Endothelial cell of umbilical vein (primary cell): ENCODE measurements around the gene CCDC157. TPM values are rescaled to one million over a fixed set of nuclear protein-coding genes. Genes with fewer than 3 reads are reported as not detected.

ENCODE experiments used
- BruUV-seq: library from RNA; stranded (reverse); fragments of 400-500 nt; replicated peaks from 2 replicates; lab custom pipeline; 2021; lab: Mats Ljungman, UMichigan
- CTCF ChIA-PET: fragments of 300-600, 350-600 bp; sonication (Branson Sonifier 250); formaldehyde crosslinking; loops from one replicate; lab custom pipeline; 2021; ENCODE audit warnings: antibody characterized with exemption, inconsistent platforms; lab: Charles Lee
- POLR2A ChIA-PET: fragments of 300-600, 350-600 bp; sonication (Branson Sonifier 250); formaldehyde crosslinking; loops from one replicate; lab custom pipeline; 2021; ENCODE audit warnings: antibody characterized with exemption, inconsistent platforms; lab: Charles Lee
- DNase-seq: peaks from one replicate; pipeline ENCODE4 v3.0.0-alpha.2; 2011; ENCODE audit warnings: low read depth, low spot score
- FAIRE-seq: peaks from 2 replicates; lab custom pipeline; 2011; peaks lifted over from hg19 to GRCh38; lab: Jason Lieb, UNC
- H2AFZ ChIP-seq: 2 replicates; pipeline ENCODE4 v1.6.0; 2012; ENCODE audit warnings: low read depth, low read length, control low read depth, inconsistent platforms
- H3K27ac ChIP-seq: 2 replicates; pipeline ENCODE4 v1.5.1; 2011; ENCODE audit warnings: low read depth, mild to moderate bottlenecking, control low read depth, low read length, moderate library complexity; ENCODE audit not compliant: insufficient read depth
- H3K27me3 ChIP-seq, 2 experiments: 2 replicates each; pipeline versions ENCODE4 v1.6.0 to v1.6.1; 2011; ENCODE audit warnings: low read length in 2 of 2, mixed read lengths in 1 of 2; ENCODE audit not compliant: control insufficient read depth in 2 of 2, insufficient read depth in 2 of 2
- H3K36me3 ChIP-seq, 2 experiments: 2 replicates in 1 of 2; 3 replicates in 1 of 2; pipeline ENCODE4 v1.5.1; 2011; ENCODE audit warnings: low read length in 2 of 2, mild to moderate bottlenecking in 1 of 2, moderate library complexity in 1 of 2; ENCODE audit not compliant: control insufficient read depth in 2 of 2, insufficient read depth in 2 of 2; ENCODE audit errors: extremely low read depth in 1 of 2
- H3K4me1 ChIP-seq: 3 replicates; pipeline ENCODE4 v1.5.1; 2011; ENCODE audit warnings: mild to moderate bottlenecking, low read length; ENCODE audit not compliant: control insufficient read depth, insufficient read depth; ENCODE audit errors: extremely low read depth
- H3K4me2 ChIP-seq: 2 replicates; pipeline ENCODE4 v1.6.1; 2011; ENCODE audit warnings: low read length, control low read depth, mixed read lengths; ENCODE audit not compliant: insufficient read depth
- H3K4me3 ChIP-seq, 3 experiments: fragments of 200-600 bp in 1 of 3; sonication (generic), shearing (Covaris generic) in 1 of 3; replicated peaks in 1 of 3; 2 replicates each; pipeline ENCODE4 v1.5.1; 2011 to 2016; ENCODE audit warnings: control low read depth in 3 of 3, low read length in 3 of 3, mild to moderate bottlenecking in 2 of 3, inconsistent platforms in 1 of 3, low read depth in 1 of 3, moderate library complexity in 1 of 3; ENCODE audit not compliant: insufficient read depth in 1 of 3
- H3K79me2 ChIP-seq: 2 replicates; pipeline ENCODE4 v1.6.0; 2012; ENCODE audit warnings: low read length, inconsistent platforms; ENCODE audit not compliant: control insufficient read depth, insufficient read depth
- H3K9ac ChIP-seq: replicated peaks from 2 replicates; pipeline ENCODE3; 2011; ENCODE audit warnings: low read length, control low read depth; ENCODE audit not compliant: insufficient read depth; ENCODE audit errors: extremely low read depth
- H3K9me1 ChIP-seq: replicated peaks from 3 replicates; pipeline ENCODE4 v1.6.0; 2011; ENCODE audit warnings: mild to moderate bottlenecking, low read length; ENCODE audit not compliant: control insufficient read depth, insufficient read depth; ENCODE audit errors: extremely low read depth
- H3K9me3 ChIP-seq: replicated peaks from 2 replicates; pipeline ENCODE4 v1.5.1; 2012; ENCODE audit warnings: low read length, inconsistent platforms; ENCODE audit not compliant: control insufficient read depth, insufficient read depth
- H4K20me1 ChIP-seq: replicated peaks from 2 replicates; pipeline ENCODE3; 2011; ENCODE audit warnings: mild to moderate bottlenecking, low read length; ENCODE audit not compliant: control insufficient read depth, insufficient read depth; ENCODE audit errors: extremely low read depth
- CTCF ChIP-seq, 2 donors: IDR thresholded peaks; 1 replicate in 1 of 2; 2 replicates in 1 of 2; pipeline ENCODE4 v1.5.1; 2011; ENCODE audit warnings: low read length in 2 of 2, mild to moderate bottlenecking in 2 of 2, moderate library complexity in 2 of 2, control low read depth in 1 of 2, inconsistent platforms in 1 of 2, low read depth in 1 of 2; ENCODE audit not compliant: insufficient read depth in 1 of 2; ENCODE audit errors: extremely low read depth in 1 of 2
- EZH2 ChIP-seq: IDR thresholded peaks from 2 replicates; pipeline ENCODE4 v1.6.1; 2012; ENCODE audit warnings: borderline replicate concordance, low read depth, mild to moderate bottlenecking, moderate library complexity, low read length, inconsistent platforms; ENCODE audit not compliant: severe bottlenecking
- FOS ChIP-seq: IDR thresholded peaks from 2 replicates; pipeline ENCODE4 v1.6.1; 2011; ENCODE audit warnings: mild to moderate bottlenecking, low read length, moderate library complexity, borderline replicate concordance; ENCODE audit not compliant: insufficient read depth
- GATA2 ChIP-seq: IDR thresholded peaks from 2 replicates; pipeline ENCODE4 v1.7.0; 2011; ENCODE audit warnings: low read depth, mild to moderate bottlenecking, moderate library complexity, mixed read lengths, low read length; ENCODE audit not compliant: insufficient read length, insufficient read depth
- JUN ChIP-seq: IDR thresholded peaks from 2 replicates; pipeline ENCODE4 v1.6.1; 2011; ENCODE audit warnings: borderline replicate concordance, low read depth; ENCODE audit not compliant: insufficient read length, insufficient read depth
- MAX ChIP-seq: IDR thresholded peaks from 2 replicates; pipeline ENCODE4 v1.6.1; 2011; ENCODE audit not compliant: insufficient read depth, insufficient read length
- MYC ChIP-seq: IDR thresholded peaks from one replicate; pipeline ENCODE4 v1.6.1; 2011; ENCODE audit warnings: mild to moderate bottlenecking, low read depth, low read length
- POLR2A ChIP-seq: IDR thresholded peaks from 2 replicates; pipeline ENCODE4 v1.6.1; 2012; ENCODE audit warnings: low read depth, mild to moderate bottlenecking, control low read depth, low read length
- POLR2AphosphoS5 ChIP-seq: IDR thresholded peaks from 2 replicates; pipeline ENCODE4 v1.6.1; 2012; ENCODE audit warnings: low read depth, mild to moderate bottlenecking, control low read depth, low read length, moderate library complexity; ENCODE audit not compliant: insufficient read depth
- dilution Hi-C: fragments of 300-500 bp; cut with MboI; formaldehyde crosslinking; loops from one replicate; pipeline ENCODE4 v1.15.0; 2019; ENCODE audit warnings: low sequenced_read_pairs; ENCODE audit not compliant: extremely low pct_ligation_motif_present
- intact Hi-C: fragments of 100-400 bp; cut with micrococcal nuclease; formaldehyde crosslinking; loops from one replicate; pipeline ENCODE4 v1.10.0; 2022
- polyA plus RNA-seq, 4 experiments: library from polyadenylated mRNA; depleted of rRNA in 3 of 4; stranded (reverse) in 3 of 4; unstranded in 1 of 4; fragments of >200 nt; gene quantifications; 2 replicates each; pipeline versions ENCODE4 v1.2.1 to v1.2.3, GENCODE V29; 2011 to 2012; ENCODE audit warnings: missing spikeins in 1 of 4
- total RNA-seq: library from RNA; stranded (reverse); gene quantifications from 2 replicates; pipeline ENCODE4 v1.2.3, GENCODE V29; 2021

CCDC157 gene
- total and polyA plus RNA-seq, 2 donors (not counting 3 experiments of a cell fraction or from before 2014, with no cell fraction given): 2.1 to 3.1 TPM

- BruUV-seq: no TSS peak
- no peaks in the 10 kb centered on the region for H3K9me3 ChIP-seq
- DNase-seq (no peak), FAIRE-seq (no peak)
- ChIA-PET POLR2A (no interaction called here), CTCF (interaction anchor here (0.6 kb wide), 1 partner anchor 39 kb away, joined by 3 read pairs; no protein-coding TSS in a partner anchor)
- H3K4me2 ChIP-seq: no peak overlapping the region
- dilution Hi-C loops: no loop called here
- H3K36me3 ChIP-seq: peaks cover 37 to 52% of the 10 kb centered on the region in 2 experiments
- H3K4me3 ChIP-seq: no peak overlapping the region
- peaks cover 46% of the 10 kb centered on the region for H3K79me2 ChIP-seq
- H3K27ac ChIP-seq: no peak overlapping the region
- H3K9ac ChIP-seq: no peak overlapping the region
- H3K9me1 ChIP-seq: no peaks in the 10 kb centered on the region
- TF ChIP-seq FOS (no peak), EZH2 (no peak), POLR2A (no peak), GATA2 (no peak), MYC (no peak), JUN (no peak), MAX (no peak), CTCF (IDR thresholded peaks at IDR 0.05; ENCODE audit: extremely low read depth in 1 of 2, insufficient read depth in 1 of 2, low read depth in 1 of 2, low read length in 2 of 2) (no peak), POLR2AphosphoS5 (no peak)
- H3K27me3 ChIP-seq: no peaks in the 10 kb centered on the region
- peaks cover 2% of the 10 kb centered on the region for H4K20me1 ChIP-seq
- intact Hi-C loops: no loop called here
- H3K4me1 ChIP-seq: no peaks in the 10 kb centered on the region
- H2AFZ ChIP-seq: no peak overlapping the region
Observed at GRCh38 chr22:30348809-30349208, 8.0 kb upstream of the CCDC157 start.
